CD4-positive, alpha-beta memory T cell (primary cell): Measurements from ENCODE around the gene MOB4. TPM values are rescaled to one million over a fixed set of nuclear protein-coding genes. Genes with fewer than 3 reads are reported as not detected.
"Not testable (repeated sequence)": the region's sequence is repeated elsewhere in the genome, so short reads cannot be mapped to it uniquely, and the experiment has no call there.

ENCODE experiments used
- CTCF ChIA-PET: fragments of 350-600 bp; sonication (Branson Sonifier 250); formaldehyde crosslinking; loops from one replicate; lab custom pipeline; 2021; ENCODE audit warnings: inconsistent platforms; ENCODE audit not compliant: partially characterized antibody; lab: Charles Lee
- POLR2A ChIA-PET: fragments of 350-600 bp; sonication (Branson Sonifier 250); formaldehyde crosslinking; loops from one replicate; lab custom pipeline; 2021; ENCODE audit not compliant: partially characterized antibody; lab: Charles Lee
- DNase-seq, 5 donors: peaks; one replicate each; pipeline versions ENCODE4 v3.0.0 to v3.0.0-alpha.2; 2020 to 2022; ENCODE audit warnings: mixed read lengths in 1 of 5
- H3K27ac ChIP-seq: one replicate; pipeline ENCODE4 v1.7.0; 2013; ENCODE audit warnings: low read depth, low read length
- H3K27me3 ChIP-seq: 2 replicates; pipeline ENCODE4 v1.7.0; 2013; ENCODE audit warnings: mild to moderate bottlenecking, low read length, moderate library complexity; ENCODE audit not compliant: insufficient read depth
- H3K36me3 ChIP-seq: 2 replicates; pipeline ENCODE4 v1.7.0; 2013; ENCODE audit warnings: mild to moderate bottlenecking, low read length, moderate library complexity; ENCODE audit not compliant: insufficient read depth
- H3K4me1 ChIP-seq: 2 replicates; pipeline ENCODE4 v1.7.0; 2013; ENCODE audit warnings: mild to moderate bottlenecking, low read length, moderate library complexity; ENCODE audit not compliant: insufficient read depth
- H3K4me3 ChIP-seq, 2 donors: one replicate each; pipeline ENCODE4 v1.7.0; 2013; ENCODE audit warnings: low read length in 2 of 2, mild to moderate bottlenecking in 1 of 2
- H3K9me3 ChIP-seq, 2 donors: one replicate each; pipeline ENCODE4 v1.7.0; 2013; ENCODE audit warnings: low read length in 2 of 2, control low read depth in 1 of 2; ENCODE audit not compliant: control insufficient read depth in 1 of 2
- H3K27ac Mint-ChIP-seq, 7 donors: one replicate each; pipeline ENCODE4 v1.8.0; 2020 to 2021; ENCODE audit warnings: mixed read lengths in 7 of 7, mild to moderate bottlenecking in 6 of 7, inconsistent platforms in 3 of 7, moderate library complexity in 3 of 7
- H3K27me3 Mint-ChIP-seq, 2 donors: one replicate each; pipeline ENCODE4 v1.8.0; 2020 to 2021; ENCODE audit warnings: mixed read lengths in 2 of 2
- H3K36me3 Mint-ChIP-seq, 2 donors: one replicate each; pipeline ENCODE4 v1.8.0; 2020 to 2021; ENCODE audit warnings: mixed read lengths in 2 of 2, inconsistent platforms in 1 of 2, mild to moderate bottlenecking in 1 of 2
- H3K4me1 Mint-ChIP-seq, 4 donors: one replicate each; pipeline ENCODE4 v1.8.0; 2020 to 2021; ENCODE audit warnings: mixed read lengths in 4 of 4, mild to moderate bottlenecking in 1 of 4
- H3K4me3 Mint-ChIP-seq, 8 donors: one replicate each; pipeline ENCODE4 v1.8.0; 2020 to 2021; ENCODE audit warnings: mixed read lengths in 8 of 8, mild to moderate bottlenecking in 7 of 8, moderate library complexity in 6 of 8, inconsistent platforms in 3 of 8
- H3K9me3 Mint-ChIP-seq, 8 donors: one replicate each; pipeline ENCODE4 v1.8.0; 2020 to 2021; ENCODE audit warnings: mixed read lengths in 8 of 8, mild to moderate bottlenecking in 5 of 8, inconsistent platforms in 3 of 8, moderate library complexity in 1 of 8
- intact Hi-C: fragments of 100-400 bp; cut with micrococcal nuclease; formaldehyde crosslinking; loops from one replicate; pipeline ENCODE4 v1.15.1; 2023
- polyA plus RNA-seq, 2 donors: library from polyadenylated mRNA; unstranded; fragments of 300-500 nt; fragmentation: Illumina TruSeq; gene quantifications; one replicate each; pipeline ENCODE4 v1.2.3, GENCODE V29; 2021
- total RNA-seq, 2 experiments: library from RNA; stranded (reverse); gene quantifications; one replicate each; pipeline ENCODE4 v1.2.3, GENCODE V29; 2021

MOB4 gene
- 10 to 100 TPM; 20.2 to 21.8 TPM for total RNA-seq
- polyA plus RNA-seq, result 10 to 100 TPM; 30.0 to 50.6 TPM

DNA sequence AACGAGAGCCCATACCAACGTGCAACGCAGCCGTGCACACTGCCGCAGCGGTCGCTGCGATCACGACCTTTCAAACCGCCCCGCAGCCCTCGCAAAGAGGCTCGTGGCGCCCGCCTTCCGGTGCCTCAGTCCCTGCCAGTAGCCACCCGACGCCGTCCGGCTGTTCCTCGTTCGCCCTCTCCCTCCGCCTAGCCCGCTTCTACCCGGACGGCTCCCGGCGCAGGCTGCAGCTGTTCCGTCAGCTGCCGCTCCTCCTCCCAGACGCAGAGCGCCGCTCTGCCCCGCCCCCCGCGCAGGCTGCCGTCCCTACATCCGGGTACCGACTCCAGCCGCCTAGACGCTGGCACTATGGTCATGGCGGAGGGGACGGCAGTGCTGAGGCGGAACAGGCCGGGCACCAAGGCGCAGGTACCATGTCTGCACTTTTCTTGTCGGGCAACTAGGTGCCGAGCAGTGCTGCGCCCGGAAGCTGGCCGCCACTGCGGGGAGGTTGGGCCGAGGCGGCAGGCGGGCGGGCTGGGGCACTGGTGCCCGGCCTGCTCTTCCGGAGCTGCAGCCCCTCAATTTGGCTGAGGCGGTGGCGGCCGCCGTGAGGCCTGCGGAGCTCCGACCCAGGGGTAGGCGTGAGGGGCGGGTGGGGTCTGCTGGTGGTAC is at the start of gene MOB4:
MOB4 (plus strand) TSS at position 328 of the 654 bp plus-strand sequence; CDS start at position 349, 21 bp downstream.
- no peaks in the 10 kb centered on the region for H3K27me3 ChIP-seq
- peak within 1 kb of the TSS; percentile 95 for H3K27ac ChIP-seq
- peaks cover 18 to 59% (median 33%) of the 10 kb centered on the region in 4 donors for H3K4me1 Mint-ChIP-seq
- peaks cover 4% of the 10 kb centered on the region for H3K36me3 ChIP-seq
- H3K9me3 ChIP-seq, result no peaks in the 10 kb centered on the region
- POLR2A ChIA-PET, result interaction anchor here (0.6 to 3.3 kb wide), 18 partner anchors 11 to 716 kb away, joined by 3 to 180 read pairs (median 4); partner anchors contain the start of genes COQ10B, GTF3C3, HSPD1 and HSPE1
- peak within 1 kb of the TSS; percentile 92 to 98 (median 97) for H3K27ac Mint-ChIP-seq
- H3K27me3 Mint-ChIP-seq, result no peaks in the 10 kb centered on the region
- peaks cover 0 to 2% (median under 1%) of the 10 kb centered on the region in 8 donors for H3K9me3 Mint-ChIP-seq
- H3K4me1 ChIP-seq, result peaks cover 33% of the 10 kb centered on the region
- peak; percentile 92 to 94 (median 93) for DNase-seq
- intact Hi-C loops, result loop anchor here (1.0 to 2.0 kb wide), 5 partner anchors 16 to 189 kb away; partner anchors contain the start of genes COQ10B, HSPE1, MARS2 and SF3B1
- H3K4me3 ChIP-seq, result peak within 1 kb of the TSS; percentile 88 to 93
- H3K36me3 Mint-ChIP-seq, result peaks cover 11 to 24% of the 10 kb centered on the region in 2 donors
- CTCF ChIA-PET, result interaction anchor here (1.1 to 2.1 kb wide), 4 partner anchors 10 to 15 kb away, joined by 3 to 16 read pairs (median 6); partner anchors contain the start of genes HSPD1 and HSPE1
- peak within 1 kb of the TSS; percentile 86 to 99 (median 94) for H3K4me3 Mint-ChIP-seq

GRCh38 chr2:197472166-197472565 is 43.7 kb upstream of the MOB4 start:
- no peak overlapping the region for H3K27ac ChIP-seq
- no peak overlapping the region for H3K27ac Mint-ChIP-seq
- H3K36me3 ChIP-seq, result peaks cover 56% of the 10 kb centered on the region
- no peaks in the 10 kb centered on the region for H3K27me3 ChIP-seq
- H3K9me3 Mint-ChIP-seq, result no peaks in the 10 kb centered on the region
- peaks cover 0 to 6% (median under 1%) of the 10 kb centered on the region in 4 donors for H3K4me1 Mint-ChIP-seq
- H3K4me1 ChIP-seq, result no peaks in the 10 kb centered on the region
- intact Hi-C loops, result no loop called here
- ChIA-PET POLR2A (no interaction called here), CTCF (no interaction called here)
- DNase-seq, result no peak
- no peak overlapping the region for H3K4me3 ChIP-seq
- no peak overlapping the region for H3K4me3 Mint-ChIP-seq
- H3K27me3 Mint-ChIP-seq, result no peaks in the 10 kb centered on the region
- peaks cover 36 to 62% of the 10 kb centered on the region in 2 donors for H3K36me3 Mint-ChIP-seq
- H3K9me3 ChIP-seq, result no peaks in the 10 kb centered on the region

DNA sequence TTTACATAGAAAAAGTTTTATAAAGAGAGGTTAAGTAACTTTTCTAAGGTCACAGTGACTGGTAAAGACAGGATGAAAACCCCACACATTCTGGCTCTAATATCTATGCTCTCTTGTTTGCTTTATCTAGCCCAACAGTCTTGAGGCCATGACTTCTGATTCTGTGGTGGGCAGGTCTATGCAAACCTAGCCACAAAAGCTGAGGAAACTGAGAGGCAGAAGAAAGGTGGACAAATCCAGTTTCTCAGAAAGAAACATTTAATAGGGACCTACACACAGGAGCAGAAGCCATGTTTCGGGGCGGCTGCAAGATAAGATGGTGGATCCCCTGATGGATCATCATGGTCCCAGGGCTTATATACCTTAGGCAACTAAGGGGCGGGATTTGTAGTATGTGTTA is 38.1 kb upstream of the MOB4 start:
- no peaks in the 10 kb centered on the region for H3K9me3 ChIP-seq
- no peaks in the 10 kb centered on the region for H3K27me3 Mint-ChIP-seq
- intact Hi-C loops, result no loop called here
- peak overlapping the region in 3 of 7 donors; percentile 19 to 76 (median 24) for H3K27ac Mint-ChIP-seq
- POLR2A ChIA-PET, result interaction anchor here (0.8 kb wide), 1 partner anchor 22 kb away, joined by 5 read pairs; the partner anchor contains the start of gene HSPD1
- peaks cover 37% of the 10 kb centered on the region for H3K36me3 ChIP-seq
- no peak for DNase-seq
- CTCF ChIA-PET, result no interaction called here
- peaks cover 0 to under 1% (median under 1%) of the 10 kb centered on the region in 4 donors for H3K4me1 Mint-ChIP-seq
- no peaks in the 10 kb centered on the region for H3K4me1 ChIP-seq
- H3K4me3 Mint-ChIP-seq, result no peak overlapping the region
- no peaks in the 10 kb centered on the region for H3K27me3 ChIP-seq
- H3K27ac ChIP-seq, result no peak overlapping the region
- peaks cover 53 to 73% of the 10 kb centered on the region in 2 donors for H3K36me3 Mint-ChIP-seq
- H3K4me3 ChIP-seq, result no peak overlapping the region
- peaks cover 0 to 11% (median 0%) of the 10 kb centered on the region in 8 donors for H3K9me3 Mint-ChIP-seq

DNA sequence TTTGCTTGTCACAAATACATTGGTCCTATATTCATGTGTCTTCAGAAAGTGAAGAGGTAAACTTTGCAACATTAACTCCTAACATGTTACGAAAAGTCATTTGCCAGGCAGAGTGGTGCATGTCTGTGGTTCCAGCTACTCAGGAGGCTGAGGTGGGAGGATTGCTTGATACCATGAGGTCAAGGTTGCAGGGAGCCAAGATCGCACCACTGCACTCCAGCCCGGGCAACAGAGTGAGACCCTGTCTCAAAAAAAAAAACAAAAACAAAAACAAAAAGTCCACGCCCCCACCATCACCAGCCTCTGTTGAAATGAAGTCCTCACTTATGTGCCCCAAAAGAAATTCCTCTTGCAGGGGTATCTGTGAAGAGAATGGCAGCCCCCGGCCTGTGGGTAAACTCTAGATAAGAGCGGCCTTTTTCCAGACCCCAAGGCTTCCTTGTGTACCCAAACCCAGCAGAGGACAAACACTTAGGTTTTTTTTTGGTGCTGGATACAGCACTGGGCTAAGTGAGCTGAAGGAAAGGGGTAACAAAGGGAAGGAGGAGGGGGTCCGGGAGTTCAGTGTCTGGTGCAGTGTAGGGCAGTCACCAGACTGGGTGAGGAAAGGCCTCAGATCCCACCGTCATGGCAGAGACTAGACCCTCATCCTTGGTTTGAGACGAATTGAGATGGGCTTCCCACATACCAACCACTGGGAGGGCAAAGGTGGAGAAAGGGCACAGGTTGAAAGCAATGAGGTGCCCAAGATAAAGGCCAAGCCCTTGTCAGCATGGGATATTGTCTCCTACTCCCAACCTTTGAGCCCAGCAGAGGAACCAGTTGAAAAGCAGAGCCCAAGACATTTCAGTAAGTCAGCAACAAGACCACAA is 35.5 kb upstream of the MOB4 start:
- peaks cover 16% of the 10 kb centered on the region for H3K36me3 ChIP-seq
- CTCF ChIA-PET, result no interaction called here
- no peak overlapping the region for H3K4me3 ChIP-seq
- Mint-ChIP-seq H3K27me3 (no peaks in the 10 kb centered on the region), H3K4me3 (no peak overlapping the region), H3K36me3 (peaks cover 58 to 66% of the 10 kb centered on the region in 2 donors), H3K4me1 (no peaks in the 10 kb centered on the region), H3K9me3 (peaks cover 0 to 29% (median 18%) of the 10 kb centered on the region in 8 donors), H3K27ac (peak overlapping the region in 4 of 7 donors; percentile 19 to 81 (median 28))
- intact Hi-C loops, result no loop called here
- H3K27ac ChIP-seq, result no peak overlapping the region
- POLR2A ChIA-PET, result no interaction called here
- H3K27me3 ChIP-seq, result no peaks in the 10 kb centered on the region
- peaks cover 0 to 4% of the 10 kb centered on the region in 2 donors for H3K9me3 ChIP-seq
- no peak for DNase-seq
- H3K4me1 ChIP-seq, result no peaks in the 10 kb centered on the region

DNA sequence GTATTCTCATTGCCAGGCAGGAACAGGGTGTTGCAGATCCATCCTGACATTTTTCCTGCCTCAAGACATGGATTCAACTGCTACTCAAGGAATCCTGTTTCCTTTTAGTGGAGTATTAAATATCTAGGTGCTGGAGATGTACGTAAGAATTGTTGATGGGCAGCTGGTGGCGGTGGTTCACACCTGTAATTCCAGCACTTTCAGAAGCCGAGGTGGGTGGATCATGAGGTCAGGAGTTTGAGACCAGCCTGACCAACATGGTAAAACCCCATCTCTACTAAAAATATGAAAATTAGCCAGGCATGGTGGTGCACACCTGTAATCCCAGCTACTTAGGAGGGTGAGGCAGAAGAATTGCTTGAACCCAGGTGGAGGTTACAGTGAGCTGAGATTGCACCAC is 31.6 kb upstream of the MOB4 start:
- H3K27me3 ChIP-seq, H3K27ac ChIP-seq, H3K9me3 ChIP-seq, H3K27me3 Mint-ChIP-seq, DNase-seq, H3K27ac Mint-ChIP-seq, H3K4me1 ChIP-seq, H3K4me3 Mint-ChIP-seq, H3K4me1 Mint-ChIP-seq, intact Hi-C loops, CTCF ChIA-PET, H3K4me3 ChIP-seq: not testable (repeated sequence)
- POLR2A ChIA-PET, result interaction anchor here (2.4 kb wide), 1 partner anchor 15 kb away, joined by 11 read pairs; the partner anchor contains the start of genes HSPD1 and HSPE1
- Mint-ChIP-seq H3K36me3 (peaks cover 65 to 73% of the 10 kb centered on the region in 2 donors), H3K9me3 (peaks cover 0 to 33% (median 18%) of the 10 kb centered on the region in 8 donors)
- peaks cover 20% of the 10 kb centered on the region for H3K36me3 ChIP-seq

GRCh38 chr2:197486175-197486574 is 29.7 kb upstream of the MOB4 start:
- peaks cover 28% of the 10 kb centered on the region for H3K36me3 ChIP-seq
- peaks cover 53 to 75% of the 10 kb centered on the region in 2 donors for H3K36me3 Mint-ChIP-seq
- no peak overlapping the region for H3K27ac ChIP-seq
- POLR2A ChIA-PET, result no interaction called here
- no peak for DNase-seq
- H3K9me3 Mint-ChIP-seq, result peaks cover 0 to 28% (median 18%) of the 10 kb centered on the region in 8 donors
- no peak overlapping the region for H3K4me3 Mint-ChIP-seq
- peaks cover 0 to 4% of the 10 kb centered on the region in 2 donors for H3K9me3 ChIP-seq
- intact Hi-C loops, result no loop called here
- peaks cover 0 to 2% (median 0%) of the 10 kb centered on the region in 4 donors for H3K4me1 Mint-ChIP-seq
- H3K4me1 ChIP-seq, result no peaks in the 10 kb centered on the region
- peak overlapping the region in 2 of 7 donors; percentile 23 to 25 for H3K27ac Mint-ChIP-seq
- no peaks in the 10 kb centered on the region for H3K27me3 Mint-ChIP-seq
- no peaks in the 10 kb centered on the region for H3K27me3 ChIP-seq
- CTCF ChIA-PET, result no interaction called here
- no peak overlapping the region for H3K4me3 ChIP-seq
